GM13976 (cell line): Measurements from ENCODE around the gene WHRN.

Experiments used
- DNase-seq: peaks from one replicate; pipeline ENCODE4 v3.0.0; 2012; ENCODE audit warnings: low spot score
- in situ Hi-C: fragments of 300-500 bp; cut with MboI; formaldehyde crosslinking; loops from one replicate; pipeline ENCODE4 v1.12.0; 2022; ENCODE audit warnings: low sequenced_read_pairs, mixed read lengths, inconsistent platforms; ENCODE audit not compliant: unreplicated experiment
- TF ChIP-seq, protein P1 (sequence below): IDR thresholded peaks from 2 replicates; pipeline ENCODE4 v1.5.1; 2012; ENCODE audit warnings: borderline replicate concordance, mild to moderate bottlenecking; ENCODE audit not compliant: insufficient read depth; ENCODE audit errors: extremely low read depth, missing control alignments, control extremely low read depth

WHRN gene

GRCh38 chr9:114493521-114494184 lies 11.6 kb downstream of the WHRN start:
- DNase-seq = no peak
- in situ Hi-C loops = no loop called here
- TF ChIP-seq, protein P1, sequence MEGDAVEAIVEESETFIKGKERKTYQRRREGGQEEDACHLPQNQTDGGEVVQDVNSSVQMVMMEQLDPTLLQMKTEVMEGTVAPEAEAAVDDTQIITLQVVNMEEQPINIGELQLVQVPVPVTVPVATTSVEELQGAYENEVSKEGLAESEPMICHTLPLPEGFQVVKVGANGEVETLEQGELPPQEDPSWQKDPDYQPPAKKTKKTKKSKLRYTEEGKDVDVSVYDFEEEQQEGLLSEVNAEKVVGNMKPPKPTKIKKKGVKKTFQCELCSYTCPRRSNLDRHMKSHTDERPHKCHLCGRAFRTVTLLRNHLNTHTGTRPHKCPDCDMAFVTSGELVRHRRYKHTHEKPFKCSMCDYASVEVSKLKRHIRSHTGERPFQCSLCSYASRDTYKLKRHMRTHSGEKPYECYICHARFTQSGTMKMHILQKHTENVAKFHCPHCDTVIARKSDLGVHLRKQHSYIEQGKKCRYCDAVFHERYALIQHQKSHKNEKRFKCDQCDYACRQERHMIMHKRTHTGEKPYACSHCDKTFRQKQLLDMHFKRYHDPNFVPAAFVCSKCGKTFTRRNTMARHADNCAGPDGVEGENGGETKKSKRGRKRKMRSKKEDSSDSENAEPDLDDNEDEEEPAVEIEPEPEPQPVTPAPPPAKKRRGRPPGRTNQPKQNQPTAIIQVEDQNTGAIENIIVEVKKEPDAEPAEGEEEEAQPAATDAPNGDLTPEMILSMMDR = no peak

DNA sequence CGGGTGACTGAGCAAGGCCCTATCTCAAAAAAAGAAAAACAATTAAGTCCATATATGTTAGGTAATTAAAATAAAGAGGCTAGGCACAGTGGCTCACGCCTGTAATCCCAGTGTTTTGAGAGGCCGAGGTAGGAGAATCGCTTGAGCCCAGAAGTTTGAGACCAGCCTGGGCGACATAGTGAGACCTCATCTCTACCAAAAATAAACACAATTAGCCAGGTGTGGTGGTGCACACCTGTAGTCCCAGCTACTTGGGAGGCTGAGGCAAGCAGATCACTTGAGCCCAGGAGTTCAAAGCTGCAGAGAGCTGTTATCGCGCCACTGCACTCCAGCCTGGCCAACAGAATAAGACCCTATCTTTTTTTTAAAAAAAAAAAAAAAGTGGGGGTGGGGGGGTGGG lies 12.3 kb downstream of the WHRN start:
- TF ChIP-seq, protein P1 = no peak
- in situ Hi-C loops = no loop called here
- no peak for DNase-seq

- in situ Hi-C loops = no loop called here
Observed at GRCh38 chr9:114491430-114492003, 13.8 kb downstream of the WHRN start.

GRCh38 chr9:114489928-114490327 lies 15.3 kb downstream of the WHRN start:
- no peak for DNase-seq
- TF ChIP-seq, protein P1 = no peak
- in situ Hi-C loops = no loop called here

More at GRCh38 chr9:114491430-114492003, 13.8 kb downstream of the WHRN start:
- DNase-seq = no peak
- TF ChIP-seq, protein P1 = no peak

- in situ Hi-C loops = no loop called here
- TF ChIP-seq, protein P1 = no peak
- DNase-seq = no peak
Observed at GRCh38 chr9:114488398-114489129, 16.7 kb downstream of the WHRN start.

GRCh38 chr9:114487607-114488300 lies 17.5 kb downstream of the WHRN start:
- TF ChIP-seq, protein P1 = peak; percentile 81
- in situ Hi-C loops = no loop called here
- peak; percentile 68 for DNase-seq
